Left colon (tissue), 2 donors: ENCODE measurements around the gene BMPR1B. TPM values are rescaled to one million over a fixed set of nuclear protein-coding genes. Genes with fewer than 3 reads are reported as not detected.
A peak's percentile ranks its signal among the peaks of the same experiment; 100 is the strongest.

ENCODE experiments used
- ATAC-seq: fragments of 200-7000 bp; cut with Tn5 transposase; one replicate; pipeline ENCODE4 v1.9.1; 2020; ENCODE audit warnings: mild to moderate bottlenecking, moderate library complexity
- DNase-seq, 2 donors: peaks; one replicate each; pipeline ENCODE4 v3.0.0-alpha.2; 2020
- intact Hi-C, 2 donors: fragments of 100-400 bp; cut with DNase I in 1 of 2; cut with micrococcal nuclease in 1 of 2; formaldehyde crosslinking; loops; one replicate each; pipeline versions ENCODE4 v1.11.2 to v1.14.0; 2022; cut with DNase I, micrococcal nuclease
- total RNA-seq, 2 donors: library from RNA; stranded (reverse); fragmentation: NEBNext Ultra II Directional; extraction: Animal tissue kit (Norgen Biotek cat#: 25700); gene quantifications; one replicate each; pipeline ENCODE4 v1.2.1, GENCODE V29; 2021
- donor health status: DM: no; HTN: no; CAD: no.
- donor health status: DM: yes; HTN: yes; CAD: no.

Gene BMPR1B
- total RNA-seq, 2 donors from 2014 or later: 0.21 to 0.47 TPM

DNA sequence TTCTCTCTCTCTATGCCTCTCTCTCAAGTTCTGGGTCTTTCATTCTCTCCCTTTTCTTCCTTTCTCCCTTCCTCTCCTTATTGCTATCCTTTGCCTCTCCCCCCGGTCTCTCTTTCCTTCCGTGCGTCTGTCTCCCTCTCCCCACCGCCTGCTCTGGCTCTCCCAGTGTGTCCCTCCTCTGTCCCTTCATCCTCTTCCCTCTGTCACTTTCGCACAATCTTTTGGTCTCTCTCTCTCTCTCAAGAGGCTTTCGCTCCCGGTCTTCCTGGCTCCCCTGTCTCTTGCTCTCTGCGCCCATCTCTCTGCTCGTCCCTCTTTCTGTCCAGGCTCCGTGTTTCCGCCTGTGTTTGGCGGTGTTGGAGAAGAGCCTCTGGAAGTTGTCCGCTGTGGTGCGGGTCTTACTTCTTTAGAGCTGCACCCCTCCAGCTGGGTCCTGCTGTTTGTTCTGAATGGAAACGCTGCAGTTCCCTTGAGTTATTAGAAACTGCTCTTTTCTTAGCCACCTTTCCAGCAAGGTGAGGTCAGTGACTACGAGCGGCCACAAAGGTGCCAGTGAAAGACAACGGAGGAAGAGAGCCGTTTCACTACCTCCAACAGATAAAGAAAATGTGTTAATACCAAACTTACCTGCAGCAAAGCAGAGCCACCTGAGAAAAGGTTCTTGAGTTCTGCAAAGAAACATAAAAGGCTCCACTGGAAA, 1.1 kb downstream of the BMPR1B start:
- intact Hi-C loops: no loop called here
- DNase-seq (no peak), ATAC-seq (no peak)

DNA sequence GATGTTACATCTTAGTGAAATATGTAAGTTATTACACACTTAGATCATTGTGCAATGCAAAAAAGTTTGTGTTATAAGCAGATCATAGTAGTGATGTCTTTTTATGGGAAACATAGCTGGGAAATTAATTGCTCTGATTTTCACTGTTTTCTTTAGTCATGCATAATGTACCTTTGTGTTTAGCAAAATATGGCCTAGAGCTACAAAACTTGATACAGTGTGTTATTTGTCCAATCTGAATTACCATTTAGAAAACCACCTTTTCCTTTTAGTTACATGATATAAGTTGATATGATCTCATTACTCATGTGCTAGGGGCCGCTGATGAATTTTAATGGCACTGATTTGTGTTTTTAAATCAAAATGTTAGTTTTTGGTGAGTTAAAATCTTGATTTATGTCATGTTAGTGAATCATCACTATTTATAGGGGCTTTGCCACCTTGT, 2.0 kb downstream of the BMPR1B start:
- DNase-seq (no peak), ATAC-seq (no peak)
- intact Hi-C loops: no loop called here

DNA sequence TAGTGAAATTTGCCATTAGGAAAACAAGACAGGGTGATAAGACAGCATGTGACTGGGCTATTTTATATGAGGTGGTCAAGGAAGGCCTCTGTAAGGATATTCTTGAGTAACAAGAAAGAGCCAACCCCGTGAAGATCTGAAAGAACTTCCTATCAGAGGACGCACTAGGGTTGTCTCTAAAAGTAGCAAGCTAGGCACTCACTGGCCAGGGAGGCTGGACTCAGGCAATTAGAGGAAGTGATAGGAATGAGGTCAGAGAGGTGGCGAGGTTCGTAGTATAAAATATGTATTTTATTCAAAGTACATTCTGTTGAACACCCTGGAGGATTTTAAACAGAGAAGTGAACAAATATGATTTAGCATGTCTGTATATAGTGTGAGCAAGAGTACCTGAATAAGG, 4.6 kb downstream of the BMPR1B start:
- DNase-seq: no peak
- intact Hi-C loops: no loop called here
- ATAC-seq: no peak

DNA sequence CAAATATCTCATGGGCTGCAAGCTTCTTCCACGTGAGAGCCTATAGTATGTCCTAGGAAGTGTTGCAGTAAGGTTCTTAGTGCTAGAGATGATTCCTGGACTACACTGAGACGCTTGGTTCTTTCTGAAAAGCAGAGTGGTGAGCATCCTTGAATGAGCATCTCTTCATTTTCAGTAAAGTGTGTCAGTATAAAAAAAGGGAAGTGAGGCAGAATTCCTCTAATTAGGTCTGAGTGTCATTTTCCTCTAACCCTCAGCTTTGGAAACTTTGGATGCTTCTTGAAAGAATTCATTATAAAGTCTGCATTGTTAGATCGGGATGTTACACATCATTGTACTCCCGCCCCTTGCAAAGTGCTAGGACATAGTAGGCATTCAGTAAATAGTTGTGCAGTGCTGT, 5.2 kb downstream of the BMPR1B start:
- ATAC-seq (no peak), DNase-seq (no peak)
- intact Hi-C loops: no loop called here

DNA sequence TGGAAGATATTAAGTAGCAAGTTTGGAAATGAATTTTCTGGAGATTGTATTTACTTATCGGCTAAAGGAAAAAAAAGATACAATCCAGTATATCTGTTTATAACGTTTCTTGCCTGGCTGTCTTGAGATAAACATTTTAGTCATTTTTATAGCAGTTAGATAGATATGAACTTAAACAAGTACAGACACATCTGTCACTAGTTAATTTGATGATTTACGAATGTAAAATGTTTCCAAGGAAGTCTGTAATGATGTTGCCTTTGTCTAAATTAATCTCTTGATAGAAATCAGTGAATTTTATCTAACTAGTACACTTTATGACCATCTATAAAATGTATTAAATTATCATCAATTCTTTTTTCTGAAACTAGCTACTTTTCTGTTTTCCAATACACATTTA, 5.7 kb downstream of the BMPR1B start:
- no peak for ATAC-seq
- no peak for DNase-seq
- intact Hi-C loops: no loop called here

DNA sequence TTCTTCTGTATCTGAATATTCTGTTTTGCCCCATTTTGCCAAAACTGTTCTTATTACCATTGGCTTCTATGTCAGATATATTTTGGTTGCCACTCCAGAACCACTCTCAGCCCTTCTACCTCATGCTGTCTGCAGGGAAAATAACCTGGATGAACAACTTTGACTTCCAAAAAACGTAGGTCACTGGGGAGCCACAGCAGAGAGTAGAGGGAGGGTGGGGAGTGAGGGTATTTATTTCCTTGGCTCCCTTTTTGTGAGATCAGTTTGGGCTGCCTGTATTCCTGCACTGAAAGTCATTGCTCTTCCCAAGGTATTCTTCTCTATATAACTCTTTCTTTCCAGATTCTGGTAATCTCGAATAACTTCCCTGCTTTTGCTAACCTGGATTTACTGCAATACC, 6.3 kb downstream of the BMPR1B start:
- DNase-seq (no peak), ATAC-seq (no peak)
- intact Hi-C loops: no loop called here

DNA sequence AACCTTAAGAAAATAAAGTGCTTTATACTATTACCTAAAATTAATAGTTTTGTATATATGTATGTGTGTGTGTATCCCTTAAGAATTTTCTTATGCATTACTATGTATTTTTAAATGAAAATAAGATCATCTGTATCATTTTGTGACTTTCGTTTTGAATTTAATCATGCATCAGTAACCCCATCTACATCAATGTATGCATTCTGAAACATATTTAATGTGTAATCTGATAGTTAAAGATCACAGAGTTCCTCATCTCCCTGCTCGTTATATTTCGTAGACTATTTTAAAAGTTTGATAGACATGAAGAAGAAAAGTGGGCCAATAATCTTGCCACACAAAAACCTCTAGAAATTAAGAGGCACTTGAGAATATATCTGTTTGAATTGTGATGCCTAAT, 7.4 kb downstream of the BMPR1B start:
- DNase-seq: no peak
- ATAC-seq: no peak
- intact Hi-C loops: no loop called here

DNA sequence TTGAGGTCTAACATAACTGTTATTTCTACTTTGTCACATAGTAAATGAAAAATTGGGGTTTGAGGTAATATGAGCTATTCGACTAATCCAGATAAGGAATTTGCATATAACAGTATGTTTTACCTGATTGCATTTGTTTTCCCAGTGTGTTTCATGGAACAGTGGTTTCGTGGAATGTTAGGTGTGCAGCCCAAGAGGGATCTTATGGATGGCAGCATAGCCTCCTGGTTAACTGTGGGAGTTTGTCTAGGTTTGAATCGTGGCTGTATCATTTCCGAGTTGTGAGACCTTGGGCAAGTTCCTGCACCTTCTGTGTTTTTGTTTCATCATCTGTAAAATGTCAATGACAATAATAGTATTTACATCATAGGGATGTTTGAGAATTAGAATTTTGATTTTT, 7.9 kb downstream of the BMPR1B start:
- intact Hi-C loops: no loop called here
- ATAC-seq (no peak), DNase-seq (no peak)

DNA sequence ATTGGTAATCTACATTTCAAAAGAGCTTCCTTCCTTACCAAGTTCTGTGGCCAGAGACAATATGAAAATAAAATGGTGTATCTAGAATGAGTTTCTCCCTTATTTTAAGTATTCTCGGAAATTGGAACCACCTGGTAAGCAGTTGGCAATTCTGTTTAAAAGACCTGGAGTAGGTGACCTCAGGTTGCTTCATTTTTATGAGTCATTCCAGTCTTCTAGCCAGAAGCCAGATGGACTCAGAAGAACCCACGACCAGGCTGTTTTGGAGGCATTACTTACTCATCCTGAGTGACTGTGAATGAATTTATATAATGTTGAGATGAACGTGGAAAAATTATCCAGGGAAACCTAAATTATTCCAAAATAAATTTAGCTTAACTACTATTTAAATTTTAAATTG, 9.1 kb downstream of the BMPR1B start:
- intact Hi-C loops: no loop called here
- ATAC-seq: no peak
- DNase-seq: no peak

DNA sequence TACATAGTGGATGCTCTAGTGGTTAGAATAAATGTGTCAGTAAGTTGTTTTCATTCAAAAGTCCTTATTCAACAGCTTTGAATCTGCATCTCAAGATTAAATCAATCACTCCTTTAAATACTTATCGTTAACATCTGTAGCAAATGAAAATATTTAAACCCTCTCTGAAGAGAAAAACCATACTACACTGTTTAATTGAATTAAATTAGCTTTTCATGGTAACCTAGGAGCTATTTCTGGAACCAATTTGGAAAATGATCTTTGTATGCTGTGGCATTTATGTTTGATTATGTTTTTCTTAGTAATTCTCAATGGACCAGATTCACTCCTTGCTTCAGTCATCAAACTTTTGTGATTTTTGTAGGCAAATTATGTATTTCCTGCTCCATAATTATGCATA, 9.7 kb downstream of the BMPR1B start:
- intact Hi-C loops: no loop called here
- ATAC-seq (no peak), DNase-seq (no peak)

DNA sequence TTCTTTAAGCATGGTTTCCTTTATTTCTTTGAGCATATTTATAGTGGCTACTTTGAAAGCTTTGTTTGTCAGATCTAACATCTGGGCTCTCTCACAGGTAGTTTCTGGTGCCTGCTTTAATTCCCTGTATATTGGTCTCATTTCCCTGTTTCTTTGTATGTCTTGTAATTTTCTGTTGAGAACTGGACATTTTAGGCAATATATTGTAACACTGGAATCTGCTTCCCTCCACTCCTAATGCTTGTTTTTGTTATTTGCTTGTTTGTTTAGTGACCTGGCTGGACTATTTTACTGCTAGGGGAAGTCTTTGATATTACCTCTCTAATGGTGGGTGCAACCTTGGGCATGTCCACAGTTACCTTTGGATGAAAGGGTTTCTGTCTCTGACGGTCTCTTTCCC, 25.0 kb downstream of the BMPR1B start:
- no peak for DNase-seq

DNA sequence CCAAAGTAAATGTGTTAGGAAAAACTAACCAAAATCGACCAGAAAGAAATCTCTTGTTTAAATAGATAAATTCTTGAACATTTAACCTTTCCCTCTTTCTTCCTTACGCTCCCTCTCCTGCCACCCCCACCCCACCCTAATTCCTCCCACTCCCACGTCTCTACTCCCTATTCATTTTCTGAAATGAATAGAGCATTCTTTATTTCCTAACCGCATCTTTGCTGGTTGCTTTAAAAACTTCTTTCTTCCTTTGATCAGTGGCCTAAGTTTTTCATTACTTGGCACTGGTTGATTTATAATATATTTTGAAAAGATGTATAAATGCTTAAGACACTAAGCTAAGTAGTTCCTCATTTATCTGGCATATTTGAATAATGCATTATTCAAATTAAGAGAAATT, 33.9 kb downstream of the BMPR1B start:
- intact Hi-C loops: no loop called here
- DNase-seq (no peak), ATAC-seq (no peak)

More for the DNA sequence above, 25.0 kb downstream of the BMPR1B start:
- no peak for ATAC-seq
- intact Hi-C loops: no loop called here

DNA sequence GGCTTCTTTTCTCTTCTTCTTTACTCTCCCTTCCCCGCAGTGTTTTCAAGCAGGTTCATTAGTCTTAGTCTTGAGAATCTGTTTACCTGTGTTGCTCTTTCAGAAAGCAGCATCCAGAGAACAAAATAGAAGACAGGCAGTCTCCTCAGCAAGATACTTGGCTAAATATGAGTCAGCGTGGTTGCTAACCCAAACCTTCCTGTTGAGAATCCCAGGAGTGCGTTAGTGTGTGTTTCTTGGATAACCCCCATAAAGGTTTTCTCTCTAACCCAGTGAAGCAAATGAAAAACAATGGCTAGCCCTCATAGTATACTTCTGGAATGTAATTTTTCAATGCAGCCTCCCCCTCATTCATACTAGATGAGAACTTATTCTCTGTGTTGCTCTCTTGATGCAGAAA, 41.1 kb downstream of the BMPR1B start:
- intact Hi-C loops: no loop called here
- no peak for DNase-seq
- no peak for ATAC-seq

DNA sequence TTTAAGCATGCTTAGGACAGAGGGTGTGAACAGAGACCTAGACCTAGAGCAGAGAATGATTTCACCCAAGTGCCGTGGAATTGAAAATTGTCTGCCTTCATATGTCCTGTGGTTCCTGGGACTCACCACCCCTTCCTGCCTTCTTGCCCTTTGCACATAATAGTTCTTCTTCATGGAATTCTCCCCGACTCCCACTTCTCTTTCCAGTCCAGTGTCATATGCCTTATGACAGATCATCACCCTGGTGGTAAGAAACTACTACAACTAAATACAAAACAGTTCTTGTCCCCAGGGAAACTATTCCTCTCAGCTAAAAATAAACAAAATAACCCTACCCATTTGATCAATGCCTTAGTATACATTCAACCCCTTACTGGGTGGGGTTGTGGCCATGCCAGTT, 43.3 kb downstream of the BMPR1B start:
- intact Hi-C loops: no loop called here
- DNase-seq (no peak), ATAC-seq (no peak)

DNA sequence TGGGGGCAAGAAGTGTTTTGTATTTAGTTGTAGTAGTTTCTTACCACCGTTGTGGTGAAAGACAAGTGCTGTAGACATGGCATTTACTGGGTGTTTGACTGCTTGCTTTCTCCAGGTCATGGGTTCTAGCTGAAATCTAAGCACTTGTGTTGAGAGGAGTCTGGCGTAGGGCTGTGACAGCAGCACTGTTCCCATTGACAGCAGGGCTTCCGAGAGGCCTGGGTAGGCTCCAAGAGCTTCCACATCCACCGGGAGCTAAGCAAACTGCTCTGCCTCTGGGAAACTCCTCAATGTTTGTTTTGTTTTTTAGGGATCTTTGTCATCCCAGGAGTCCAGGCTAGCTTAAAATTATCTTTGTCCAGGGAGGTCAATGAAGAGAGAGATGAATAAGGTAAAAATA, 44.3 kb downstream of the BMPR1B start:
- intact Hi-C loops: no loop called here
- DNase-seq (no peak), ATAC-seq (no peak)

DNA sequence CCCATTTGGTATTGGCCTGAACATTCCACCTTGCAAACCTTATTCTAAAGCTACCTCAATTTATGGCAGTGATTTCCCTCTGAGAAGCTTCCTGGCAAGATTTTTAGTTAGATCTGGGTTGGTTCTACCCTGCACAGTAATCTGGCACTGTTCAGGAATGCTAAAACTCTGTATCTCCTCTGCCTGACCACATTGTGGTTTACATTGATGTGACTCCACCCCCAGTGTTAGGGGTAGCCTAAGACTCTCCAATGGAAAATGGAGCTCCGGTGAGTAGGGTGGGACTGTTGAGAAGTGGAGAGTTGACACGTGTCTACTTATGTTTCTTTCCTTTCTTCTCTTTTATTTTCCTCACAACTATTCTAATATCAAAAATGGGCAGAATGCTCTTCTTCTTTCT, 45.4 kb downstream of the BMPR1B start:
- intact Hi-C loops: no loop called here
- no peak for DNase-seq
- no peak for ATAC-seq

DNA sequence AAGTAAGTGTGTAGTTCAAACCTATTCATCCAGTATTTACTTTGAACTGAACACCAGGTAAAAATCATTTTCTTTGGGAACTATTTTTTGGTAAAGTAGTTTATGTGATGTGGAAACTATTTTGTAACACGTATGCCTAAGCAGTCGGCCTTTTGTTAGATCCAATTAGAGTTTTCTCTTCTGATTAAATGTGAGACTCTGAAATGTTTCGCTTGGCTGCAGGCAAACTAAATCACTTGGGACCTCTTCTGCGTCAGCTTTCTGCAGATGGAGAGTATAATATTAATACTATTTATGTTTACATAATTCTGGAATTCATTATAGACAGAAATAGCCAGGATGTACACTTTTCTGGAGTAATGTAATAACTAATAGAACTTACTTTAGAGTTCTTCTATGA, 46.9 kb downstream of the BMPR1B start:
- ATAC-seq (no peak), DNase-seq (no peak)
- intact Hi-C loops: no loop called here

DNA sequence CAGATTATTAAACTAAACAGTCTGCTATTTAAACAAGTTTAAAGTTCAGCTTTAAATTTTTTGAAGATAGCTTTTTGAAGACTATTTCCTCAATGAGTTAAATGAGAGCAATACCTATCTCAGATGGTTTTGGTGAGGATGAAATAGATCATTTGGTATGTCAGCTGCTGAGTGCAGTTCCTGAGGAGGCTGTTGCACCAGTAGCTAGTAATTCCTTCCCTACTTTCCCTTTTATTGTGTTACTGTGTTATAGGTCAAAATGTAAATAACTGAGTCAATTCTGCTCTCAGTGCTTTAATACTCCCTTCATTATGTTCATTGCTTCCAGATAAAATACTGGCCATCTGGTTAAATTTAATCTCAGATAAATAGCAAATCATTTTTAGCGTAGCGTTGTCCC, 48.6 kb downstream of the BMPR1B start:
- ATAC-seq (peak; percentile 69), DNase-seq (no peak)
- intact Hi-C loops: no loop called here

DNA sequence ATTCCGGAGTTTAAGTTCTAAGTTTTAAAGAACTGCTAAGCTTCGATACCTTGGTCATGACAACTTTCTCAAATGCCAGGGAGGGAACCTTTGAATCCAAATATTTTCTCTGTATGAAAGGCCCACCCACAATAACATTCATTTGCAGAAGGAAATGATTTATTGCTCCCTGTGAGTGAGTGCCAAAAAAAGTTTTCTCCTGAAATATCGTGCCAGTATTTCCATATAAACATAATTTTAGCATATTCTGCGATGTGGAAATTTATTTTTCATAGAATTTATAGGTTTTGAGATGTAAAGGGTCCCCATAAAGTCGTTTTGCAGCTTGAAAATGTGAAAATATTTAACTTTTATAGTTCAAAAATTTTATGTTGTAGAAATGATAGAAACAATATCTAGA, 53.9 kb downstream of the BMPR1B start:
- intact Hi-C loops: no loop called here
- ATAC-seq: no peak

DNA sequence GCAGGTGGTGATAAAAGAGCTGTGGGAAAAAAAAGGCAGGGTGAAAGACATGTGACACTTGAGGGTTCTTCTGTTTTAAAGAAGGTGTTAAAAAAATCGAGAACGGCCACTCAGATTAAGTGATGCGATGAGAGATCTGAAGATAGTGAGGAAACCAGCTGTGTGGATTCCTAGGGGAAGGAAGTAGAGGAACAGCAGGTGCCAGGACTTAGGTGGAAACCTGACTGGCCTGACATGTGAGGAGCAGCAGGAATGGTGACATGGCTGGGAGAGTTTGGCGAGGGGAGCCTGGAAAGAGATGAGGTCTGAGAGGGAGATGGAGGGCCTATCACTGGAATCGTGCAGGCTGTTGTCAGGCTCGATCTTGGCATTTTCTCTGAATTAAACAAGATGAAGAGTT, 55.5 kb downstream of the BMPR1B start:
- ATAC-seq (no peak), DNase-seq (no peak)
- intact Hi-C loops: no loop called here

More for the DNA sequence above, 53.9 kb downstream of the BMPR1B start:
- no peak for DNase-seq

DNA sequence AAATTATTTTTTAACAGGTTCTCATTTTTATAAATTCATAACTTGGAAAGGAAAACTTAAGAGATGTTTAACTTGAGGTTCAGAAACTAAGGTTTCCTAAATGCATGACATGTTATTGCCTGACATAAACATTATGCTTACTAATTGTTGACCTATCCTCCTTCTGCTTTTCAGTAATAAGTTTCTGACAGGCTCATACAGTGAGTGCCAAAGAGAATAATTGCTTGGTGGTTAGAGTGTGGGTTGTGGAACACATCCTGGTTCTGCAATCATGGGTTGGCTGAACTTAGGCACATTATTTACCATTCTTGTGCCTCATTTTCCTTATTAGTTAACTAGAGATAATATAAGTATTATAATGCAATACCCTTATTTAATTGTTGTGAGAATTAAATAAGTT, 56.5 kb downstream of the BMPR1B start:
- intact Hi-C loops: no loop called here
- ATAC-seq (no peak), DNase-seq (no peak)
